OCI-M1 (cell line): Measurements from ENCODE around the gene C15orf61.

Experiments used
- DNase-seq: peaks from one replicate; lab custom pipeline; 2025; lab: John Stamatoyannopoulos, UW

The C15orf61 gene

GRCh38 chr15:67512933-67513714 is 7.8 kb upstream of the C15orf61 start:
- no peak for DNase-seq

GRCh38 chr15:67515090-67515489 is 5.8 kb upstream of the C15orf61 start:
- no peak for DNase-seq

GRCh38 chr15:67515557-67515956 is 5.4 kb upstream of the C15orf61 start:
- DNase-seq = no peak

GRCh38 chr15:67520321-67521028 is 456 bp upstream of the C15orf61 start:
- DNase-seq = no peak

- peak; percentile 61 for DNase-seq
Measured at GRCh38 chr15:67521783-67522568, 1.0 kb downstream of the C15orf61 start.

GRCh38 chr15:67523330-67523729 is 2.4 kb downstream of the C15orf61 start:
- DNase-seq = no peak

GRCh38 chr15:67524235-67524634 is 3.3 kb downstream of the C15orf61 start:
- no peak for DNase-seq

- DNase-seq = no peak
Measured at GRCh38 chr15:67528513-67528912, 7.6 kb downstream of the C15orf61 start.

GRCh38 chr15:67531379-67531914 is 10.5 kb downstream of the C15orf61 start:
- DNase-seq = peak; percentile 7

- DNase-seq = peak; percentile 4
Measured at GRCh38 chr15:67533873-67534272, 12.9 kb downstream of the C15orf61 start.

- no peak for DNase-seq
Measured at GRCh38 chr15:67534360-67534759, 13.4 kb downstream of the C15orf61 start.

- DNase-seq = no peak
Measured at GRCh38 chr15:67537771-67538170, 16.8 kb downstream of the C15orf61 start.

GRCh38 chr15:67542420-67543347 is 21.8 kb downstream of the C15orf61 start, which contains the start of gene MAP2K5:
MAP2K5 (plus strand) TSS chr15:67542703; CDS start chr15:67543336, 633 bp downstream.
- DNase-seq = peak; percentile 85

- DNase-seq = peak; percentile 44
Measured at GRCh38 chr15:67543348-67543718, 22.4 kb downstream of the C15orf61 start.

GRCh38 chr15:67544475-67544874 is 23.5 kb downstream of the C15orf61 start:
- no peak for DNase-seq

- no peak for DNase-seq
Measured at GRCh38 chr15:67545864-67546263, 24.9 kb downstream of the C15orf61 start.

GRCh38 chr15:67547064-67547463 is 26.1 kb downstream of the C15orf61 start:
- DNase-seq = no peak

- no peak for DNase-seq
Measured at GRCh38 chr15:67547836-67548235, 26.9 kb downstream of the C15orf61 start.

GRCh38 chr15:67548236-67548852 is 27.4 kb downstream of the C15orf61 start:
- DNase-seq = no peak

GRCh38 chr15:67548862-67549651 is 28.1 kb downstream of the C15orf61 start:
- DNase-seq = no peak
